Psoas muscle (tissue), 8 donors: Measurements from ENCODE around the gene UBE2Z. TPM values are rescaled to one million over a fixed set of nuclear protein-coding genes. Genes with fewer than 3 reads are reported as not detected.
"Not testable (repeated sequence)": the region's sequence is repeated elsewhere in the genome, so short reads cannot be mapped to it uniquely, and the experiment has no call there.

ENCODE experiments used
- ATAC-seq, 4 donors: fragments of 200-7000 bp; cut with Tn5 transposase; one replicate each; pipeline ENCODE4 v1.9.1; 2020; ENCODE audit warnings: moderate library complexity in 3 of 4, mild to moderate bottlenecking in 2 of 4
- DNase-seq, 2 donors: peaks; one replicate each; pipeline ENCODE4 v3.0.0-alpha.2; 2020
- H3K27ac ChIP-seq: fragments of 200-600 bp; one replicate; pipeline ENCODE4 v1.8.0; 2022
- H3K27me3 ChIP-seq, 3 donors: fragments of 200-600 bp in 1 of 3; one replicate each; pipeline versions ENCODE4 v1.6.1 to v1.8.0; 2013 to 2022; ENCODE audit warnings: low read length in 2 of 3, mild to moderate bottlenecking in 2 of 3, moderate library complexity in 1 of 3; ENCODE audit not compliant: insufficient read depth in 3 of 3
- H3K36me3 ChIP-seq, 2 donors: fragments of 200-600 bp in 1 of 2; one replicate each; pipeline versions ENCODE4 v1.6.1 to v1.8.0; 2013 to 2022; ENCODE audit warnings: low read depth in 1 of 2, mild to moderate bottlenecking in 1 of 2, moderate library complexity in 1 of 2; ENCODE audit not compliant: insufficient read depth in 1 of 2
- H3K4me1 ChIP-seq: fragments of 200-600 bp; one replicate; pipeline ENCODE4 v1.8.0; 2022
- H3K4me3 ChIP-seq: fragments of 200-600 bp; one replicate; pipeline ENCODE4 v1.8.0; 2022; ENCODE audit warnings: mild to moderate bottlenecking
- H3K9me3 ChIP-seq: fragments of 200-600 bp; one replicate; pipeline ENCODE4 v1.8.0; 2022
- CTCF ChIP-seq: fragments of 200-600 bp; IDR thresholded peaks from one replicate; pipeline ENCODE4 v1.8.0; 2022; ENCODE audit warnings: antibody characterized with exemption
- WGBS, 3 donors: extraction: QIAGEN DNeasy Blood & Tissue Kit; methylation state at CpG; one replicate each; pipeline versions ENCODE4 v1.1.6 to v1.1.7; 2013; 5-methylcytosine and 5-hydroxymethylcytosine counted together
- intact Hi-C, 2 donors: fragments of 100-400 bp; cut with DNase I; formaldehyde crosslinking; loops; one replicate each; pipeline versions ENCODE4 v1.11.0 to v1.14.2; 2022
- polyA plus RNA-seq, 3 donors: library from polyadenylated mRNA; stranded (reverse); fragments of 200-250 nt; gene quantifications; one replicate each; pipeline ENCODE4 v1.2.3, GENCODE V29; 2013
- total RNA-seq, 4 donors: library from RNA; stranded (reverse); fragmentation: NEBNext Ultra II Directional in 2 of 4; extraction: Animal tissue kit (Norgen Biotek cat#: 25700) in 2 of 4; gene quantifications; one replicate each; pipeline versions ENCODE4 v1.2.1 to v1.2.4, GENCODE V29; 2021 to 2023
- donor health status: healthy with polysubstance abuse.
- donor health status: DM: no; HTN: no; CAD: no; lungs with moderate emphysema.
- donor health status: Bipolar disorder and iron deficiency.
- donor health status: healthy.
- donor health status: DM: yes; HTN: yes; CAD: no.
- donor health status: DM: no; HTN: no; CAD: no.
- donor health status: DM: no; HTN: no; CAD: no.
- donor health status: DM: yes; HTN: yes; CAD: no.

The UBE2Z gene
- total and polyA plus RNA-seq, 7 donors = 22.0 to 47.2 (median 35.8) TPM

- DNase-seq (peak; percentile 93 to 96), ATAC-seq (peak; percentile 97 to 99 (median 98))
- peak within 1 kb of the TSS; percentile 93 for H3K4me3 ChIP-seq
- WGBS, 3 donors = 2 to 3% (median 2%) methylated on average over 49 to 55 of the region's 55 CpGs
- H3K9me3 ChIP-seq = no peaks in the 10 kb centered on the region
- H3K27me3 ChIP-seq = peaks cover 0 to 4% (median 0%) of the 10 kb centered on the region in 3 donors
- intact Hi-C loops = loop anchor here (5.0 kb wide), 1 partner anchor 37 kb away; the partner anchor contains the start of gene UBE2Z (in 2 of the 2)
- H3K27ac ChIP-seq = peak within 1 kb of the TSS; percentile 95
- no peak for TF ChIP-seq CTCF
- peaks cover 3 to 26% of the 10 kb centered on the region in 2 donors for H3K36me3 ChIP-seq
- H3K4me1 ChIP-seq = peaks cover 10% of the 10 kb centered on the region
Observed at GRCh38 chr17:48944515-48945260, 36.5 kb downstream of the UBE2Z start, which contains the start of gene SNF8. Gene SNF8, minus strand, starts transcription at chr17:48944842. Its CDS starts 108 bp downstream, at chr17:48944734.

DNA sequence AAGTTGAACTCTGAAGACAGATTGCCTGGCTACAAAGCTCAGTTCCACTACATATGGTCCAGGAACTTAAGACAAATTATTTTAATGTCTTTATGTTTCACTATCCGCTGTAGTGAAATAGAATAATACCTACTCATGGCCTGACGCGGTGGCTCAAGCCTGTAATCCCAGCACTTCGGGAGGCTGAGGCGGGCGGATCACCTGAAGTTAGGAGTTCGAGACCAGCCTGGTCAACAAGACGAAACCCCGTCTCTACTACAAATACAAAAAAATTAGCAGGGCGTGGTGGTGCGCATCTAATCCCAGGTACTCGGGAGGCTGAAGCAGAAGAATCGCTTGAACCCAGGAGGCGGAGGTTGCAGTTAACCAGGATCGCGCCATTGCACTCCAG is 37.0 kb downstream of the UBE2Z start:
- ATAC-seq, H3K27me3 ChIP-seq, DNase-seq, H3K4me1 ChIP-seq, H3K9me3 ChIP-seq: not testable (repeated sequence)
- WGBS, 3 donors = 92 to 97% (median 95%) methylated on average over 16 of the region's 16 CpGs
- H3K36me3 ChIP-seq = peaks cover 0 to 21% of the 10 kb centered on the region in 2 donors
- peak overlapping the region; percentile 93 for H3K4me3 ChIP-seq
- peak overlapping the region; percentile 95 for H3K27ac ChIP-seq
- intact Hi-C loops = loop anchor here in 1 of 2 donors (5.0 kb wide), 1 partner anchor 38 kb away; the partner anchor contains the start of gene UBE2Z

DNA sequence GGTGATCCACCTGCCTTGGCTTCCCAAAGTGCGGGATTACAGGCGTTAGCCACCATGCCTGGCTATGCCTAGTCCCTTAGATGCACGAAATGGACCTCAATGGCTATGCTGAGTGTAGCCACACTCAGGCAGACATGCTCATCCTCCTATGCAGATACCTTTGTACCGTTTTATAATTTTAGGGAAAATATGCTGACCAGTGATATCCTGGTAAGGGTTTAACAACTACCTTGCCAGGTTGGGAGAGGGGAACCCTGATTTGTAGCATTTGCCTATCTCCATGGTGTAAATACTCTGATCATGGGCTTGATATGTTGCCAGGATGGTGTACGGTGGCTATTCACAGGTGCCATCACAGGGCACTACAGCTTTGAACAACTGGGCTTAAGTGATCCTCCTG is 43.4 kb downstream of the UBE2Z start:
- Histone ChIP-seq H3K27ac (no peak overlapping the region), H3K9me3 (no peaks in the 10 kb centered on the region), H3K4me1 (no peaks in the 10 kb centered on the region), H3K27me3 (peaks cover 0 to 47% (median 0%) of the 10 kb centered on the region in 3 donors), H3K4me3 (no peak overlapping the region), H3K36me3 (no peaks in the 10 kb centered on the region)
- intact Hi-C loops = no loop called here
- TF ChIP-seq CTCF = no peak
- ATAC-seq = no peak
- DNase-seq = no peak
- WGBS, 3 donors = 72 to 82% (median 74%) methylated on average over 5 of the region's 5 CpGs

DNA sequence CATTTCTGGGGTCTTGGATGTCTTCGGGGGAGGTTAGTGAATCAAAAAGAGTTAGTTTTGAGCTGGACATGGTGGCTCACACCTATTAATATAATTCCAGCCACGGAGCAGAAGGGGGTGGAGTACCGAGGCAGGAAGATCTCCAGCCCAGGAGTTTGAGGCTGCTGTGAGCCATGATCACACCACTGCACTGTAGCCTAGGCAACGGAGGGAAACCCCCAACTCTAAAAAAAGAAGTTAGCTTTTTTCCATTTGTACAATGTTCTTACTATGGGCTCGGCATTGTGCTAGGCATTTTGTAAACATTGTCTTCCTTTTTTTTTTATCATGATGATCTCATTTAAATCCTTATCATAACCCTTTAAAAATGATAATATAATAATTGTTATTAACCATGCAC is 44.7 kb downstream of the UBE2Z start:
- H3K4me1 ChIP-seq = no peaks in the 10 kb centered on the region
- DNase-seq (no peak), ATAC-seq (no peak)
- 21 to 29% (median 28%) methylated on average over 5 of the region's 5 CpGs for WGBS, 3 donors
- no peak for TF ChIP-seq CTCF
- H3K9me3 ChIP-seq = no peaks in the 10 kb centered on the region
- intact Hi-C loops = no loop called here
- no peaks in the 10 kb centered on the region for H3K36me3 ChIP-seq
- peaks cover 0 to 45% (median 0%) of the 10 kb centered on the region in 3 donors for H3K27me3 ChIP-seq
- H3K27ac ChIP-seq = no peak overlapping the region
- no peak overlapping the region for H3K4me3 ChIP-seq

DNA sequence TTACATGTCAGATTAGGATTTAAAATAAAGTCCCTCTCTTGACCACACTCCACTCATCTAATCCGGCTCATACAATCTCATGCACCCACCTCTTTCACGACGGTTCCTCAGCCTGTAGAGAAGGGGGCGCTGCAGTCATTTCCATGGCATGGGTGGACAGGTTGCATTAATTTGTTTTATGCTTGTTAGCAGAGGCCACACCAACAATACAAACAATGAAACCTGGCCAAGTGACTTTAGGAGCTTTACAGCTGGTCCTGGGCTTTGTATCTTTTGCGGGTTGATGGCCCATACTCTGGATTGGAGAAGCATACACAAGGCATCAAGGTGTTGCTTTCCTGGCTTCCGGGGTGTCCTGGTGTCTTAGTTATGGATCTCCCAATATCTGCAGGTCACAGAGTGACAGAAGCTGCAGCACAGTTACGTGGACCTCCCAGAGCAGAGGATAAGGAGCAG is 46.1 kb downstream of the UBE2Z start:
- ATAC-seq (no peak), DNase-seq (no peak)
- no peaks in the 10 kb centered on the region for H3K4me1 ChIP-seq
- no peak for TF ChIP-seq CTCF
- intact Hi-C loops = no loop called here
- H3K36me3 ChIP-seq = no peaks in the 10 kb centered on the region
- H3K27me3 ChIP-seq = peaks cover 0 to 57% (median 0%) of the 10 kb centered on the region in 3 donors
- H3K4me3 ChIP-seq = no peak overlapping the region
- WGBS, 3 donors = 30 to 40% (median 38%) methylated on average over 7 of the region's 7 CpGs
- no peaks in the 10 kb centered on the region for H3K9me3 ChIP-seq
- H3K27ac ChIP-seq = no peak overlapping the region
